Fibroblast of lung (primary cell): ENCODE results near the gene FGD4. TPM values are rescaled to one million over a fixed set of nuclear protein-coding genes. Genes with fewer than 3 reads are reported as not detected.

Experiments used
- DNase-seq, 2 donors: peaks; one replicate each; pipeline versions ENCODE4 v3.0.0 to v3.0.0-alpha.2; 2010; ENCODE audit warnings: low read depth in 2 of 2
- H2AFZ ChIP-seq: 2 replicates; pipeline ENCODE4 v1.5.1; 2012; ENCODE audit warnings: low read length, control low read depth, inconsistent platforms
- H3K27ac ChIP-seq: 2 replicates; pipeline ENCODE4 v1.5.1; 2011; ENCODE audit warnings: low read length, control low read depth; ENCODE audit not compliant: insufficient read depth
- H3K27me3 ChIP-seq: 2 replicates; pipeline ENCODE4 v1.5.1; 2011; ENCODE audit warnings: mild to moderate bottlenecking, low read length; ENCODE audit not compliant: control insufficient read depth, insufficient read depth
- H3K36me3 ChIP-seq: 2 replicates; pipeline ENCODE4 v1.5.1; 2011; ENCODE audit warnings: low read length; ENCODE audit not compliant: control insufficient read depth, insufficient read depth
- H3K4me1 ChIP-seq: 2 replicates; pipeline ENCODE4 v1.5.1; 2011; ENCODE audit warnings: low read length; ENCODE audit not compliant: control insufficient read depth, insufficient read depth; ENCODE audit errors: extremely low read depth
- H3K4me2 ChIP-seq: 2 replicates; pipeline ENCODE4 v1.5.1; 2011; ENCODE audit warnings: low read length, control low read depth; ENCODE audit not compliant: insufficient read depth; ENCODE audit errors: extremely low read depth
- H3K4me3 ChIP-seq, 4 experiments: fragments of 200-600 bp in 1 of 4; sonication (generic) in 1 of 4; replicated peaks in 1 of 4; 2 replicates each; pipeline ENCODE4 v1.5.1; 2011 to 2016; ENCODE audit warnings: low read length in 4 of 4, low read depth in 3 of 4, mild to moderate bottlenecking in 3 of 4, control low read depth in 2 of 4, inconsistent platforms in 1 of 4, mixed read lengths in 1 of 4; ENCODE audit not compliant: insufficient read depth in 1 of 4; ENCODE audit errors: control extremely low read depth in 1 of 4
- H3K79me2 ChIP-seq: 2 replicates; pipeline ENCODE4 v1.5.1; 2012; ENCODE audit warnings: mild to moderate bottlenecking, low read length, inconsistent platforms; ENCODE audit not compliant: control insufficient read depth, insufficient read depth
- H3K9ac ChIP-seq: 2 replicates; pipeline ENCODE4 v1.5.1; 2011; ENCODE audit warnings: mild to moderate bottlenecking, low read length, control low read depth; ENCODE audit not compliant: insufficient read depth
- H3K9me3 ChIP-seq: 2 replicates; pipeline ENCODE4 v1.5.1; 2012; ENCODE audit warnings: low read depth, low read length; ENCODE audit not compliant: control insufficient read depth, insufficient read depth
- H4K20me1 ChIP-seq: 2 replicates; pipeline ENCODE4 v1.5.1; 2011; ENCODE audit warnings: low read length; ENCODE audit not compliant: control insufficient read depth, insufficient read depth; ENCODE audit errors: extremely low read depth
- EZH2 ChIP-seq: IDR thresholded peaks from 2 replicates; pipeline ENCODE4 v1.5.1; 2012; ENCODE audit warnings: low read length, control low read depth, mild to moderate bottlenecking; ENCODE audit errors: missing control alignments
- polyA plus RNA-seq, 2 donors: library from polyadenylated mRNA; depleted of rRNA in 1 of 2; stranded (reverse) in 1 of 2; unstranded in 1 of 2; fragments of >200 nt; gene quantifications; 2 replicates each; pipeline ENCODE4 v1.2.1, GENCODE V29; 2011 to 2012; ENCODE audit warnings: missing spikeins in 1 of 2
- total RNA-seq: library from RNA; depleted of rRNA; stranded (reverse); fragments of >200 nt; gene quantifications from 2 replicates; pipeline ENCODE4 v1.2.1, GENCODE V29; 2014
- TF ChIP-seq, protein P1 (sequence below), 2 donors: IDR thresholded peaks in 1 of 2; conservative IDR thresholded peaks in 1 of 2; 1 replicate in 1 of 2; 2 replicates in 1 of 2; pipeline ENCODE4 v1.5.1; 2011 to 2012; ENCODE audit warnings: low read length in 2 of 2, control low read depth in 1 of 2, inconsistent platforms in 1 of 2, low read depth in 1 of 2, mild to moderate bottlenecking in 1 of 2

The FGD4 gene
- total and polyA plus RNA-seq, 2 donors (not counting 1 experiment from before 2014, with no cell fraction given): 7.6 to 12.2 TPM

DNA sequence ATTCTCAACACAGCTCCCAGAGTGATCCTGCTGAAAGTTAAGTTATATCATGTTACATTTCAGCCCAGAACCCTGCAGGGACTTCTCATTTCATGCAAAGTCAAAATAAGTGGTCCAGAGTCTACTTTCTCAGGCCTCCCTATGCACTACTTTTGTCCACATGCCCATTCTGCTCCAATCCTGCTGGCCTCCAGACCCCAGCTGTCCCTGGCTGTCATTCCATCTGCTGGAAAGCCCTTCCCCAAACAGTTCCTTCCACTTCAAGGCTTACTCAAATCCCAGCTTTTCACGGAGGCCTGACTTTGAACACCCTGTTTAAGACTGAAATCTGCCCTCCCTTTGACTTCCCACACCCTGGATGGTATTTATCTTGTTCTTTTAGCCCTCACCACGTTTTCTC, 169.9 kb downstream of the FGD4 start:
- Histone ChIP-seq H2AFZ (no peak overlapping the region), H3K36me3 (no peaks in the 10 kb centered on the region), H3K27me3 (no peaks in the 10 kb centered on the region), H4K20me1 (no peaks in the 10 kb centered on the region), H3K27ac (no peak overlapping the region), H3K9ac (no peak overlapping the region), H3K9me3 (no peaks in the 10 kb centered on the region), H3K4me3 (no peak overlapping the region), H3K4me1 (no peaks in the 10 kb centered on the region), H3K79me2 (no peaks in the 10 kb centered on the region), H3K4me2 (no peak overlapping the region)
- TF ChIP-seq, protein P1, sequence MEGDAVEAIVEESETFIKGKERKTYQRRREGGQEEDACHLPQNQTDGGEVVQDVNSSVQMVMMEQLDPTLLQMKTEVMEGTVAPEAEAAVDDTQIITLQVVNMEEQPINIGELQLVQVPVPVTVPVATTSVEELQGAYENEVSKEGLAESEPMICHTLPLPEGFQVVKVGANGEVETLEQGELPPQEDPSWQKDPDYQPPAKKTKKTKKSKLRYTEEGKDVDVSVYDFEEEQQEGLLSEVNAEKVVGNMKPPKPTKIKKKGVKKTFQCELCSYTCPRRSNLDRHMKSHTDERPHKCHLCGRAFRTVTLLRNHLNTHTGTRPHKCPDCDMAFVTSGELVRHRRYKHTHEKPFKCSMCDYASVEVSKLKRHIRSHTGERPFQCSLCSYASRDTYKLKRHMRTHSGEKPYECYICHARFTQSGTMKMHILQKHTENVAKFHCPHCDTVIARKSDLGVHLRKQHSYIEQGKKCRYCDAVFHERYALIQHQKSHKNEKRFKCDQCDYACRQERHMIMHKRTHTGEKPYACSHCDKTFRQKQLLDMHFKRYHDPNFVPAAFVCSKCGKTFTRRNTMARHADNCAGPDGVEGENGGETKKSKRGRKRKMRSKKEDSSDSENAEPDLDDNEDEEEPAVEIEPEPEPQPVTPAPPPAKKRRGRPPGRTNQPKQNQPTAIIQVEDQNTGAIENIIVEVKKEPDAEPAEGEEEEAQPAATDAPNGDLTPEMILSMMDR (conservative IDR thresholded peaks at IDR 0.05 in 1 of 2, IDR thresholded peaks at IDR 0.05 in 1 of 2; ENCODE audit: low read depth in 1 of 2, low read length in 2 of 2): no peak
- no peak for TF ChIP-seq EZH2
- peak in 1 of 2 donors; percentile 9 for DNase-seq

DNA sequence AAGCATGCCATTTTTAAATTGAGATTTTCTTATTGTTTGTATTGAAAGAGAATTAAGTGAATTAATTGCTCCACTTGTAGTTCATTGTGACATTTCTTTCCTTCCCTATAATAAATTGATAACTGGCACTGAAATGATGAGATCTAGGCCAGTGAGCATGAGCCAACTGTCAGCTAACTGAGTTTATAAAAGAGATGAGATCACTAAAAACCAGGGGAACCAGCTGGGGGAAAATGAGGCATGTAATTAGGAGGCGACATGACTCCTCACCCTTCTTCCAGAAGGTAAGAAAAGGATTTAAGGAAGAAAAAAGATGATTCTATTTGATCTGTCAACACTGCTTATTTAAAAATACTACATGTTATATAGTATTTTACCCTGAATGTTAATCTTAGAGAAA, 175.2 kb downstream of the FGD4 start:
- no peaks in the 10 kb centered on the region for H3K27me3 ChIP-seq
- H3K36me3 ChIP-seq: no peaks in the 10 kb centered on the region
- TF ChIP-seq, protein P1 (conservative IDR thresholded peaks at IDR 0.05 in 1 of 2, IDR thresholded peaks at IDR 0.05 in 1 of 2; ENCODE audit: low read depth in 1 of 2, low read length in 2 of 2): no peak
- TF ChIP-seq EZH2: no peak
- no peaks in the 10 kb centered on the region for H3K79me2 ChIP-seq
- no peak overlapping the region for H3K9ac ChIP-seq
- H3K27ac ChIP-seq: no peak overlapping the region
- H3K4me2 ChIP-seq: no peak overlapping the region
- H3K4me1 ChIP-seq: no peaks in the 10 kb centered on the region
- H4K20me1 ChIP-seq: no peaks in the 10 kb centered on the region
- H2AFZ ChIP-seq: no peak overlapping the region
- DNase-seq: no peak
- no peaks in the 10 kb centered on the region for H3K9me3 ChIP-seq
- H3K4me3 ChIP-seq: no peak overlapping the region

DNA sequence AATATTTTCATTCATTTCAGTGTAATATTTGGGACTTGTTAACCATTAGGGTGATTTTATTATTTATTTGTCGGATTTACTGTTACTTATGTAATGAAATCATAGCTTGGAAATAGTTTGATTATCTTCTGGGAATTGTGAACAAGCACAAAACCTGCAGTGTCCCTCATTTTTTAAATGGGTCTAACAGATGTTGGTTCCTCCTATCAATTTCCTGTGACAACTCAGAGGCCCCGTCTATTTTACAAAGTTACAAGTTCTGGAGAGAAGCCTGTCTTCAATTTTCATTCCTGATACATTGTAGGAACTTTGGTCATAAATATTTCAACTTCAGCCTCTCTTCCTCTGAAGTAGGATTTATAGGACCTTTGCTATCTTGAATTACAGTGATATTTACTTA, 178.0 kb downstream of the FGD4 start:
- Histone ChIP-seq H3K4me2 (no peak overlapping the region), H3K4me3 (no peak overlapping the region), H3K27me3 (no peaks in the 10 kb centered on the region), H3K4me1 (no peaks in the 10 kb centered on the region), H3K27ac (no peak overlapping the region), H3K36me3 (no peaks in the 10 kb centered on the region), H3K9me3 (no peaks in the 10 kb centered on the region), H4K20me1 (no peaks in the 10 kb centered on the region), H2AFZ (no peak overlapping the region), H3K9ac (no peak overlapping the region), H3K79me2 (no peaks in the 10 kb centered on the region)
- TF ChIP-seq, protein P1 (conservative IDR thresholded peaks at IDR 0.05 in 1 of 2, IDR thresholded peaks at IDR 0.05 in 1 of 2; ENCODE audit: low read depth in 1 of 2, low read length in 2 of 2): no peak
- TF ChIP-seq EZH2: no peak
- no peak for DNase-seq
